Keratinocyte (primary cell): Measurements from ENCODE around the gene MAN1C1. TPM values are rescaled to one million over a fixed set of nuclear protein-coding genes. Genes with fewer than 3 reads are reported as not detected.

Experiments
- DNase-seq: peaks from one replicate; pipeline ENCODE4 v3.0.0-alpha.2; 2011; ENCODE audit warnings: low read depth, missing footprints, low spot score
- FAIRE-seq: peaks from 2 replicates; lab custom pipeline; 2011; peaks lifted over from hg19 to GRCh38; lab: Jason Lieb, UNC
- H2AFZ ChIP-seq: 2 replicates; pipeline ENCODE4 v1.6.0; 2012; ENCODE audit warnings: low read length, control low read depth, inconsistent platforms; ENCODE audit not compliant: control insufficient read depth
- H3K27ac ChIP-seq: 2 replicates; pipeline ENCODE4 v1.5.1; 2011; ENCODE audit warnings: low read length; ENCODE audit not compliant: control insufficient read depth, insufficient read depth
- H3K27me3 ChIP-seq: 3 replicates; pipeline ENCODE4 v1.6.0; 2011; ENCODE audit warnings: low read length; ENCODE audit not compliant: control insufficient read depth, insufficient read depth; ENCODE audit errors: extremely low read depth
- H3K36me3 ChIP-seq, 2 experiments: 2 replicates in 1 of 2; 3 replicates in 1 of 2; pipeline ENCODE4 v1.5.1; 2011; ENCODE audit warnings: low read length in 2 of 2, mild to moderate bottlenecking in 1 of 2; ENCODE audit not compliant: control insufficient read depth in 2 of 2, insufficient read depth in 2 of 2; ENCODE audit errors: extremely low read depth in 1 of 2
- H3K4me1 ChIP-seq: 3 replicates; pipeline ENCODE4 v1.5.1; 2011; ENCODE audit warnings: low read length; ENCODE audit not compliant: control insufficient read depth, insufficient read depth; ENCODE audit errors: extremely low read depth
- H3K4me2 ChIP-seq: 3 replicates; pipeline ENCODE4 v1.6.0; 2011; ENCODE audit warnings: low read depth, low read length; ENCODE audit not compliant: control insufficient read depth, insufficient read depth; ENCODE audit errors: extremely low read depth
- H3K4me3 ChIP-seq, 3 experiments: fragments of 200-600 bp in 1 of 3; sonication (generic) in 1 of 3; 2 replicates in 2 of 3; 3 replicates in 1 of 3; pipeline ENCODE4 v1.5.1; 2011 to 2016; ENCODE audit warnings: low read length in 3 of 3, mild to moderate bottlenecking in 3 of 3, control low read depth in 2 of 3, inconsistent platforms in 1 of 3, low read depth in 1 of 3, mixed read lengths in 1 of 3, mixed run types in 1 of 3, moderate library complexity in 1 of 3; ENCODE audit not compliant: control insufficient read depth in 2 of 3, insufficient read depth in 2 of 3; ENCODE audit errors: extremely low read depth in 1 of 3
- H3K79me2 ChIP-seq: 2 replicates; pipeline ENCODE4 v1.6.0; 2012; ENCODE audit warnings: low read length; ENCODE audit not compliant: control insufficient read depth, insufficient read depth
- H3K9ac ChIP-seq: 3 replicates; pipeline ENCODE4 v1.6.0; 2011; ENCODE audit warnings: low read length; ENCODE audit not compliant: control insufficient read depth, insufficient read depth; ENCODE audit errors: extremely low read depth
- H3K9me1 ChIP-seq: 3 replicates; pipeline ENCODE4 v1.6.0; 2011; ENCODE audit warnings: low read length; ENCODE audit not compliant: control insufficient read depth, insufficient read depth; ENCODE audit errors: extremely low read depth
- H3K9me3 ChIP-seq: 2 replicates; pipeline ENCODE4 v1.5.1; 2012; ENCODE audit warnings: low read depth, low read length; ENCODE audit not compliant: control insufficient read depth
- H4K20me1 ChIP-seq: 3 replicates; pipeline ENCODE4 v1.6.0; 2011; ENCODE audit warnings: low read length; ENCODE audit not compliant: control insufficient read depth, insufficient read depth; ENCODE audit errors: extremely low read depth
- CTCF ChIP-seq, 3 experiments: IDR thresholded peaks in 1 of 3; conservative IDR thresholded peaks in 1 of 3; optimal IDR thresholded peaks in 1 of 3; 2 replicates in 2 of 3; 3 replicates in 1 of 3; pipeline versions ENCODE3 to v1.5.1; 2011; ENCODE audit warnings: low read length in 3 of 3, mild to moderate bottlenecking in 3 of 3, moderate library complexity in 2 of 3, control low read depth in 1 of 3, inconsistent platforms in 1 of 3; ENCODE audit not compliant: insufficient read depth in 2 of 3; ENCODE audit errors: extremely low read depth in 1 of 3
- EZH2 ChIP-seq: IDR thresholded peaks from one replicate; pipeline ENCODE4 v1.6.1; 2012; ENCODE audit warnings: inconsistent platforms, mild to moderate bottlenecking, low read length, moderate library complexity
- dilution Hi-C: fragments of 300-500 bp; cut with MboI; formaldehyde crosslinking; loops from one replicate; pipeline ENCODE4 v1.7.0; 2020; ENCODE audit warnings: low sequenced_read_pairs; ENCODE audit not compliant: extremely low pct_ligation_motif_present
- polyA plus RNA-seq, 5 experiments: library from polyadenylated mRNA; depleted of rRNA in 3 of 5; stranded (reverse) in 3 of 5; stranded (forward) in 1 of 5; unstranded in 1 of 5; fragments of >200 nt; gene quantifications; 1 replicate in 1 of 5; 2 replicates in 3 of 5; 3 replicates in 1 of 5; pipeline versions ENCODE4 v1.2.1 to v1.2.3, GENCODE V29; 2011 to 2012; ENCODE audit warnings: missing spikeins in 2 of 5, low read depth in 1 of 5, low replicate concordance in 1 of 5

The MAN1C1 gene
- polyA plus RNA-seq, 1 donor (not counting 4 experiments of a cell fraction or from before 2014, with no cell fraction given) = 0.07 TPM

GRCh38 chr1:25804964-25805862, 188.6 kb downstream of the MAN1C1 start:
- no peaks in the 10 kb centered on the region for H4K20me1 ChIP-seq
- H3K27me3 ChIP-seq = no peaks in the 10 kb centered on the region
- no peak overlapping the region for H3K27ac ChIP-seq
- dilution Hi-C loops = no loop called here
- H3K4me2 ChIP-seq = no peak overlapping the region
- H3K9me3 ChIP-seq = no peaks in the 10 kb centered on the region
- no peak overlapping the region for H3K4me3 ChIP-seq
- no peaks in the 10 kb centered on the region for H3K9me1 ChIP-seq
- TF ChIP-seq EZH2 (no peak), CTCF (optimal IDR thresholded peaks at IDR 0.05 in 1 of 3, IDR thresholded peaks at IDR 0.05 in 1 of 3, conservative IDR thresholded peaks at IDR 0.05 in 1 of 3; ENCODE audit: extremely low read depth in 1 of 3, insufficient read depth in 2 of 3, low read length in 3 of 3) (no peak)
- no peak for DNase-seq
- FAIRE-seq = no peak
- H3K36me3 ChIP-seq = peaks cover 16 to 19% of the 10 kb centered on the region in 2 experiments
- peaks cover 6% of the 10 kb centered on the region for H3K4me1 ChIP-seq
- H3K79me2 ChIP-seq = peaks cover 3% of the 10 kb centered on the region
- no peak overlapping the region for H3K9ac ChIP-seq
- no peak overlapping the region for H2AFZ ChIP-seq

- peaks cover 5% of the 10 kb centered on the region for H3K4me1 ChIP-seq
- H3K27ac ChIP-seq = no peak overlapping the region
- dilution Hi-C loops = no loop called here
- FAIRE-seq = no peak
- peaks cover 1% of the 10 kb centered on the region for H3K79me2 ChIP-seq
- H3K36me3 ChIP-seq = peaks cover 16 to 22% of the 10 kb centered on the region in 2 experiments
- no peaks in the 10 kb centered on the region for H3K9me3 ChIP-seq
- no peaks in the 10 kb centered on the region for H4K20me1 ChIP-seq
- no peak for DNase-seq
- H3K9me1 ChIP-seq = no peaks in the 10 kb centered on the region
- H2AFZ ChIP-seq = no peak overlapping the region
- no peaks in the 10 kb centered on the region for H3K27me3 ChIP-seq
- H3K4me3 ChIP-seq = no peak overlapping the region
- H3K4me2 ChIP-seq = no peak overlapping the region
- TF ChIP-seq EZH2 (no peak), CTCF (optimal IDR thresholded peaks at IDR 0.05 in 1 of 3, IDR thresholded peaks at IDR 0.05 in 1 of 3, conservative IDR thresholded peaks at IDR 0.05 in 1 of 3; ENCODE audit: extremely low read depth in 1 of 3, insufficient read depth in 2 of 3, low read length in 3 of 3) (no peak)
- H3K9ac ChIP-seq = no peak overlapping the region
Measured at GRCh38 chr1:25805863-25806225, 189.3 kb downstream of the MAN1C1 start.
